Measurements from ENCODE around the gene KCNJ10. TPM values are rescaled to one million over a fixed set of nuclear protein-coding genes. Genes with fewer than 3 reads are reported as not detected.

The KCNJ10 gene
- total and polyA plus RNA-seq, 7 experiments from 2014 or later: 0.29 to 0.32 TPM; not detected in 5

DNA sequence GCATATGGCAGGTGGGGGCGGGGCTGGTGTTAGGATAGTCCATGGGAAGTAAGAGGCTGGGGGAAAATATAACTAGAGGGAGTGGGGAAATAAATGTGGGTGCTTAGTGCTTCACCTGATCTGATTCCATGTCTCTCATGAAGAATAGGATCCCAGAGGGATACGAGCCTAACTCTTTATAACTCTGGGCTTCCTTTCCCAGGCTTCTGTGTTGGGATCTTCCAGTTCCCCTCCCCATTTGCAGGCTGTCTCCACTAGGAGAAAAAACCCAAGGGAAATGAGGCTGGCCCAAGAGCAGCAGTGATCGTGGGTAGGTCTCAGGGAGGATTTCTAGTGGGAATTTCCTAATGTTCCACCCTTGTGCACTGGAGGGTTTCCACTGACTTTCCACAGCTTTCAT is 13.0 kb upstream of the KCNJ10 start:
- Histone ChIP-seq H3K4me3 (ENCODE audit: low read length) (no peak overlapping the region), H3K27ac (ENCODE audit: low read depth, low read length) (no peak overlapping the region), H3K9me3 (ENCODE audit: control insufficient read depth in 2 of 3, low read length in 3 of 3) (no peaks in the 10 kb centered on the region), H3K4me1 (ENCODE audit: control insufficient read depth in 2 of 2, insufficient read depth in 2 of 2, low read length in 2 of 2) (peaks cover 0 to 7% of the 10 kb centered on the region in 2 donors), H3K27me3 (ENCODE audit: control insufficient read depth in 2 of 2, insufficient read depth in 2 of 2, low read length in 2 of 2) (peaks cover 17% of the 10 kb centered on the region in 2 donors), H3K36me3 (ENCODE audit: control insufficient read depth in 2 of 3, insufficient read depth in 3 of 3, low read length in 3 of 3) (peaks cover 0 to 13% (median 2%) of the 10 kb centered on the region in 3 experiments)
- Mint-ChIP-seq H3K27me3 (peaks cover 36 to 49% (median 45%) of the 10 kb centered on the region in 5 donors), H3K27ac (no peak overlapping the region), H3K36me3 (peaks cover 0 to 8% (median 8%) of the 10 kb centered on the region in 5 donors), H3K4me3 (peak overlapping the region in 9 of 10 donors; percentile 27 to 84 (median 59)), H3K4me1 (peaks cover 12 to 18% (median 15%) of the 10 kb centered on the region in 7 donors), H3K9me3 (peaks cover 0 to 2% (median 0%) of the 10 kb centered on the region in 11 donors)
- no peak for DNase-seq
- CTCF ChIA-PET: interaction anchor here (0.7 to 5.1 kb wide), 3 partner anchors 10 to 208 kb away, joined by 3 to 71 read pairs (median 4); no protein-coding TSS in a partner anchor
- ATAC-seq: no peak
- intact Hi-C loops (cut with micrococcal nuclease): loop anchor here (5.0 to 10.0 kb wide), 2 partner anchors 51 to 948 kb away; partner anchors contain the start of gene PIGM (in 1 of the 2)
- POLR2A ChIA-PET: interaction anchor here (1.1 kb wide), 1 partner anchor 16 kb away, joined by 3 read pairs; the partner anchor contains the start of gene IGSF8

- POLR2A ChIA-PET: no interaction called here
- no peaks in the 10 kb centered on the region for H3K9me3 ChIP-seq (ENCODE audit: control insufficient read depth in 2 of 3, low read length in 3 of 3)
- DNase-seq: no peak
These were observed 12.5 kb upstream of the KCNJ10 start for GRCh38 chr1:160082487-160082886.

DNA sequence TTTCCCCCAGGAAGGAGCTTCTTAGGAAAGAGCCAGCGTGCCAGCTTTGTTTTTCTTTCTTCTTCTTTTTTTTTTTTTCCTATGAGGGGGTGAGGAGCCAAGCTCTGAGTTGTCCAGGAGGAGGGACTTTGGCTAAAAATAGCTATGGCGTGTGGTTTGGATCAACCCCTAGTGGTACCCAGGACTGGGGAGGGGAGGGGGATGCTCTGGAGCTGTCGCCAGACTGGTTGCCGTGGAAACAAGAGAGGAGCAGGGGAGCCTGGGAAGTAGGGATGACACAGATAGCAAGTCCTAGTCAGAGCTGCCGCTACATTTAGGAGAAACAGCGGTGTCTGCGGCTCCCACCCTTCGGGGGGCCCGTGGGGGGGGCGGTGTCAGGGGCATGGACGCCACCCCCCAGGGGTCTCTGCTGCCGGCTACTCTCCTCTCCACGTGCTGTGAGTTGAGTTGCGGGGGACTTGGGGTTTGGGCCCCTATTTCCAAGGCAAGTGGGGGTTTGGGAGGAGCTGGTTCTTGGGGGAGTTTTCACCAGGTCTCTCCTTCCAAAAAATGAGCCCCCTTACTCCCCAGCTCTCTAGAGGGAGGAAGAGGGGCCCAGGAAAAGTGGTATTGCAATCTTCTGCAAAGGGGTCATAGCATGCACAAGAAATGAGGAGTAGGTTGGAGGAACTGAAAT is 11.4 kb upstream of the KCNJ10 start, which contains the start of gene KCNJ9:
Gene KCNJ9, plus strand, starts transcription at position 278 of the 676 bp plus-strand sequence. CDS start 2,493 bp downstream, outside the sequence.
- Mint-ChIP-seq H3K27ac (peak within 1 kb of the TSS in 2 of 9 donors; percentile 16 to 46), H3K36me3 (peaks cover 0 to 5% (median 0%) of the 10 kb centered on the region in 5 donors)
- intact Hi-C loops (cut with micrococcal nuclease): loop anchor here (5.0 to 10.0 kb wide), 2 partner anchors 49 to 947 kb away; partner anchors contain the start of gene PIGM (in 1 of the 2)

More at GRCh38 chr1:160082487-160082886, 12.5 kb upstream of the KCNJ10 start:
- Mint-ChIP-seq H3K27ac (no peak overlapping the region), H3K4me1 (peaks cover 12 to 18% (median 15%) of the 10 kb centered on the region in 7 donors), H3K36me3 (peaks cover 0 to 8% (median 7%) of the 10 kb centered on the region in 5 donors), H3K4me3 (peak overlapping the region in 6 of 10 donors; percentile 10 to 84 (median 58)), H3K9me3 (peaks cover 0 to 2% (median 0%) of the 10 kb centered on the region in 11 donors), H3K27me3 (peaks cover 39 to 50% (median 46%) of the 10 kb centered on the region in 5 donors)
- H3K27ac ChIP-seq (ENCODE audit: low read depth, low read length): no peak overlapping the region
- intact Hi-C loops (cut with micrococcal nuclease): loop anchor here (5.0 to 10.0 kb wide), 2 partner anchors 50 to 948 kb away; partner anchors contain the start of gene PIGM (in 1 of the 2)
- no peak for ATAC-seq
- no peak overlapping the region for H3K4me3 ChIP-seq (ENCODE audit: low read length)
- peaks cover 0 to 7% of the 10 kb centered on the region in 2 donors for H3K4me1 ChIP-seq (ENCODE audit: control insufficient read depth in 2 of 2, insufficient read depth in 2 of 2, low read length in 2 of 2)
- CTCF ChIA-PET: interaction anchor here (0.7 to 5.2 kb wide), 5 partner anchors 9 to 209 kb away, joined by 3 to 71 read pairs (median 4); no protein-coding TSS in a partner anchor
- peaks cover 0 to 10% (median 0%) of the 10 kb centered on the region in 3 experiments for H3K36me3 ChIP-seq (ENCODE audit: control insufficient read depth in 2 of 3, insufficient read depth in 3 of 3, low read length in 3 of 3)
- peaks cover 17% of the 10 kb centered on the region in 2 donors for H3K27me3 ChIP-seq (ENCODE audit: control insufficient read depth in 2 of 2, insufficient read depth in 2 of 2, low read length in 2 of 2)

GRCh38 chr1:160080381-160081100 is 10.6 kb upstream of the KCNJ10 start:
- POLR2A ChIA-PET: no interaction called here
- ATAC-seq (no peak), DNase-seq (no peak)
- Histone ChIP-seq H3K9me3 (ENCODE audit: control insufficient read depth in 2 of 3, low read length in 3 of 3) (no peaks in the 10 kb centered on the region), H3K27me3 (ENCODE audit: control insufficient read depth in 2 of 2, insufficient read depth in 2 of 2, low read length in 2 of 2) (peaks cover 17% of the 10 kb centered on the region in 2 donors), H3K4me1 (ENCODE audit: control insufficient read depth in 2 of 2, insufficient read depth in 2 of 2, low read length in 2 of 2) (peaks cover 0 to 7% of the 10 kb centered on the region in 2 donors), H3K36me3 (ENCODE audit: control insufficient read depth in 2 of 3, insufficient read depth in 3 of 3, low read length in 3 of 3) (no peaks in the 10 kb centered on the region), H3K4me3 (ENCODE audit: low read length) (no peak overlapping the region), H3K27ac (ENCODE audit: low read depth, low read length) (no peak overlapping the region)
- H3K27ac Mint-ChIP-seq: no peak overlapping the region
- intact Hi-C loops (cut with micrococcal nuclease): loop anchor here (5.0 to 10.0 kb wide), 2 partner anchors 48 to 946 kb away; partner anchors contain the start of gene PIGM (in 1 of the 2)
- peaks cover 9 to 15% (median 13%) of the 10 kb centered on the region in 7 donors for H3K4me1 Mint-ChIP-seq
- no peak overlapping the region for H3K4me3 Mint-ChIP-seq
- H3K36me3 Mint-ChIP-seq: peaks cover 0 to 2% (median 0%) of the 10 kb centered on the region in 5 donors
- H3K27me3 Mint-ChIP-seq: peaks cover 44 to 64% (median 57%) of the 10 kb centered on the region in 5 donors
- peaks cover 0 to 2% (median 0%) of the 10 kb centered on the region in 11 donors for H3K9me3 Mint-ChIP-seq
- CTCF ChIA-PET: interaction anchor here (1.0 to 5.2 kb wide), 4 partner anchors 7 to 65 kb away, joined by 3 to 58 read pairs (median 10); no protein-coding TSS in a partner anchor

More for the DNA sequence above, 11.4 kb upstream of the KCNJ10 start, which contains the start of gene KCNJ9:
- peaks cover 0 to 7% of the 10 kb centered on the region in 2 donors for H3K4me1 ChIP-seq (ENCODE audit: control insufficient read depth in 2 of 2, insufficient read depth in 2 of 2, low read length in 2 of 2)
- H3K36me3 ChIP-seq (ENCODE audit: control insufficient read depth in 2 of 3, insufficient read depth in 3 of 3, low read length in 3 of 3): no peaks in the 10 kb centered on the region
- ChIA-PET CTCF (interaction anchor here (1.0 to 5.2 kb wide), 3 partner anchors 15 to 65 kb away, joined by 3 to 58 read pairs (median 8); no protein-coding TSS in a partner anchor), POLR2A (interaction anchor here (0.6 kb wide), 1 partner anchor 308 kb away, joined by 3 read pairs; no protein-coding TSS in a partner anchor)
- DNase-seq (no peak), ATAC-seq (no peak)
- no peak within 1 kb of the TSS for H3K4me3 ChIP-seq (ENCODE audit: low read length)
- Mint-ChIP-seq H3K27me3 (peaks cover 44 to 55% (median 49%) of the 10 kb centered on the region in 5 donors), H3K4me1 (peaks cover 12 to 19% (median 15%) of the 10 kb centered on the region in 7 donors), H3K4me3 (peak within 1 kb of the TSS in 4 of 10 donors; percentile 34 to 81 (median 46)), H3K9me3 (peaks cover 0 to 2% (median 0%) of the 10 kb centered on the region in 11 donors)
- no peak within 1 kb of the TSS for H3K27ac ChIP-seq (ENCODE audit: low read depth, low read length)
- peaks cover 17% of the 10 kb centered on the region in 2 donors for H3K27me3 ChIP-seq (ENCODE audit: control insufficient read depth in 2 of 2, insufficient read depth in 2 of 2, low read length in 2 of 2)
- no peaks in the 10 kb centered on the region for H3K9me3 ChIP-seq (ENCODE audit: control insufficient read depth in 2 of 3, low read length in 3 of 3)

- no peak overlapping the region for H3K27ac Mint-ChIP-seq
- no peaks in the 10 kb centered on the region for H3K9me3 ChIP-seq (ENCODE audit: control insufficient read depth in 2 of 3, low read length in 3 of 3)
- no peak overlapping the region for H3K4me3 ChIP-seq (ENCODE audit: low read length)
- H3K9me3 Mint-ChIP-seq: peaks cover 0 to 2% (median 0%) of the 10 kb centered on the region in 11 donors
- no peaks in the 10 kb centered on the region for H3K36me3 Mint-ChIP-seq
- no peak for ATAC-seq
- ChIA-PET POLR2A (interaction anchor here (0.7 kb wide), 1 partner anchor 21 kb away, joined by 3 read pairs; no protein-coding TSS in a partner anchor), CTCF (interaction anchor here (0.9 to 5.2 kb wide), 7 partner anchors 8 to 137 kb away, joined by 3 to 58 read pairs (median 4); no protein-coding TSS in a partner anchor)
- intact Hi-C loops (cut with micrococcal nuclease): no loop called here
- peaks cover 17% of the 10 kb centered on the region in 2 donors for H3K27me3 ChIP-seq (ENCODE audit: control insufficient read depth in 2 of 2, insufficient read depth in 2 of 2, low read length in 2 of 2)
- H3K4me1 ChIP-seq (ENCODE audit: control insufficient read depth in 2 of 2, insufficient read depth in 2 of 2, low read length in 2 of 2): peaks cover 0 to 7% of the 10 kb centered on the region in 2 donors
- no peak overlapping the region for H3K4me3 Mint-ChIP-seq
- DNase-seq: no peak
- H3K27ac ChIP-seq (ENCODE audit: low read depth, low read length): no peak overlapping the region
- no peaks in the 10 kb centered on the region for H3K36me3 ChIP-seq (ENCODE audit: control insufficient read depth in 2 of 3, insufficient read depth in 3 of 3, low read length in 3 of 3)
- H3K4me1 Mint-ChIP-seq: peaks cover 4 to 13% (median 10%) of the 10 kb centered on the region in 7 donors
- H3K27me3 Mint-ChIP-seq: peaks cover 51 to 75% (median 65%) of the 10 kb centered on the region in 5 donors
These were observed 9.5 kb upstream of the KCNJ10 start for GRCh38 chr1:160079448-160079847.
